Measurements from ENCODE around the gene SH3BP5.

The SH3BP5 gene

DNA sequence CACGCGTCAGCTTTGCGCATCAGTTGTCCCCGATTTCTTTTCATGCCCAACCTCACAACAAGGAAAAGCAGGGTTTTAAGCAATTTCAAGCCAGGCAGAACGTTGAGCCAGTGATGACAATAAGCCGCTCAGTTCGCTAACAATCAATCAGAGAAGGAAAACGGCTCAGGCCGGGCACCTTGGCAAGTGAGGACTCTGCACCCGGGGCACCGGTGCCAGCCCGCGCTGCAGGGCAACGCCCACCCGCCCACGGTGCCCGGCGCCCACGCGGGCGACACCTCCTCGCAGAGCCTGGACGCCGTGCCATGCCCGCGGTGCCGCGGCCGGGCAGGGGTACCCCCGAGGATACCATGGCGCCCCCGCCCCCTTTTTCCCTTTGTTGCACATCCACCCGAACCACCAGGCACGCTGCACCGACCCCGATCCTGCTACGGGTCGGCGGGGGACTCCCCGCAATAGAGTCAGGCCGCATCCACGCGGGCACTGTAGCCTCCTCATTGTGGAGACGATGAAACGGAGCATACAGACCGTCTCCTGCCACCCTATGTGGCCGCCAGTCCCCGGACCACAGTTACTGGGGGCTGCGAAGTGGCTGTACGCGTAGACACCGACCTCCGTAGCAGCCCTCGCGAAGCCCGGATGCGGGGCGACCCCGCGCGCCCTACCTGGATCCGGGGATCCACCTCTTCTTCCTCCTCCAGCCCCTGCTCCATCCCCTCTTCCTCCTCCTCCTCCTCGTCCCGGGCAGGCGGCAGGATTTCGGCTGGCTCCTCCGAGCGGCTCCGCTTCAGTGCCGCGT is 581 bp downstream of the SH3BP5 start:
- H3K27me3 ChIP-seq, result no peaks in the 10 kb centered on the region
- intact Hi-C loops (cut with DNase I; ENCODE audit: low total_unique reads), result loop anchor here (2.0 to 5.0 kb wide), 2 partner anchors 45 to 65 kb away; no protein-coding TSS in a partner anchor
- H3K27ac ChIP-seq, result peak overlapping the region; percentile 88 to 93
- no peaks in the 10 kb centered on the region for H3K9me3 ChIP-seq
- TF ChIP-seq, protein P1, sequence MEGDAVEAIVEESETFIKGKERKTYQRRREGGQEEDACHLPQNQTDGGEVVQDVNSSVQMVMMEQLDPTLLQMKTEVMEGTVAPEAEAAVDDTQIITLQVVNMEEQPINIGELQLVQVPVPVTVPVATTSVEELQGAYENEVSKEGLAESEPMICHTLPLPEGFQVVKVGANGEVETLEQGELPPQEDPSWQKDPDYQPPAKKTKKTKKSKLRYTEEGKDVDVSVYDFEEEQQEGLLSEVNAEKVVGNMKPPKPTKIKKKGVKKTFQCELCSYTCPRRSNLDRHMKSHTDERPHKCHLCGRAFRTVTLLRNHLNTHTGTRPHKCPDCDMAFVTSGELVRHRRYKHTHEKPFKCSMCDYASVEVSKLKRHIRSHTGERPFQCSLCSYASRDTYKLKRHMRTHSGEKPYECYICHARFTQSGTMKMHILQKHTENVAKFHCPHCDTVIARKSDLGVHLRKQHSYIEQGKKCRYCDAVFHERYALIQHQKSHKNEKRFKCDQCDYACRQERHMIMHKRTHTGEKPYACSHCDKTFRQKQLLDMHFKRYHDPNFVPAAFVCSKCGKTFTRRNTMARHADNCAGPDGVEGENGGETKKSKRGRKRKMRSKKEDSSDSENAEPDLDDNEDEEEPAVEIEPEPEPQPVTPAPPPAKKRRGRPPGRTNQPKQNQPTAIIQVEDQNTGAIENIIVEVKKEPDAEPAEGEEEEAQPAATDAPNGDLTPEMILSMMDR (IDR thresholded peaks at IDR 0.05), result no peak
- DNase-seq, result peak; percentile 52 to 80
- peaks cover 0 to 6% (median 5%) of the 10 kb centered on the region in 3 donors for H3K36me3 ChIP-seq
- peak overlapping the region; percentile 82 to 88 for H3K4me3 ChIP-seq
- peaks cover 0 to 31% (median 17%) of the 10 kb centered on the region in 4 donors for H3K4me1 ChIP-seq

DNA sequence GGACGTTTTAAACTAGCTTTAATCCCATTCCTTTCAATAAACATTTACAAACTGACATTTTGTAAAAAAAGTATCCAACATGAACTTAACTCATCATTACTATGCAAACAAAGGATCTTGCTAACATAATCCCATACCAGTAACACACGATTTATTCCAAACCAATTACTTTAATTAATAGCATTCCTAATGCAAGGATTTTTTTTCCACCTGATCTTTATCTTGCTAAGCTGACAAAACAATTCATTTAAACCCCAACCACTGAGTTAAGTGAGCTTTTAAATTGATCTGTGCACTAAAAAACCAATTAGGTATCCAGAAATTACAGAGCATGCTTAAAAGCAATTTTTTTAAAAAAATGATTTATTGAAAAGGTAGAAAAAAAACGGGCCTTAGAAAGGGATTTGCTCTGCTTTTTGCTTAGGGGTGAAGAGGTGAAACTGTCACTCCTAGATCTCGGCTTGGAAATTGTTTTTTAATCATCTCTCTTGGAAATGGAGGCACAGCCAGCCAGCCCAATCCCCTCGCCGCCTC is 1.2 kb downstream of the SH3BP5 start:
- H3K27ac ChIP-seq, result peak overlapping the region; percentile 88 to 93
- H3K4me1 ChIP-seq, result peaks cover 0 to 33% (median 21%) of the 10 kb centered on the region in 4 donors
- no peaks in the 10 kb centered on the region for H3K9me3 ChIP-seq
- TF ChIP-seq, protein P1 (IDR thresholded peaks at IDR 0.05), result no peak
- H3K27me3 ChIP-seq, result no peaks in the 10 kb centered on the region
- intact Hi-C loops (cut with DNase I; ENCODE audit: low total_unique reads), result loop anchor here (2.0 to 5.0 kb wide), 2 partner anchors 46 to 64 kb away; no protein-coding TSS in a partner anchor
- H3K36me3 ChIP-seq, result peaks cover 0 to 6% (median 5%) of the 10 kb centered on the region in 3 donors
- H3K4me3 ChIP-seq, result peak overlapping the region; percentile 82 to 88
- no peak for DNase-seq

DNA sequence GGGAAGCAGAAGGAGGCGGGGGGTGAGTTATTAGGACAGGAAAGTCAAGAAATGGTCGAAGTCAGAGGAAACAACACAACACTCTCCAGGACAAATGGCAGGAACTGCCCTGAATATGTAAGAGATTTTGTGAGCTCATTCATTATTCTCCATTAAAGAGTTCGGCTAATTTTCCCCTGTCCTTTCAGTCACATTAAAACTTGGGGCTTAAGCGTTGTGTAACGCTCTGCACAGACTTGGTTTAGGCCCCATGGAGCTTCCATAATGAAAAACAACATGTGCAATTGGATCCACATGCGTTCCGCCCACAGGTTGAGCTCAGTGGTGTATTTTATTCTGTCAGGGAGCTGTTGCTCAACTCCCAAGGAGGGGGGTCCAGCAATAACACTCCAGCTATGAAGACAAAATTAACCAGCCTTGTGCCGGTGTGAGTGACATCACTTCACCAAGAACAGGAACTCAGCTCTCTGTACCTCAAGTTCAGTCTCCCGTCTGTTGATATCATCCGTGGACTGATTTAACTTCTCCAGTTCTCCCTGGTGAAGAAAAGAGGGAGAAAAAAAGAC is 2.3 kb downstream of the SH3BP5 start:
- no peaks in the 10 kb centered on the region for H3K9me3 ChIP-seq
- H3K27ac ChIP-seq, result peak overlapping the region; percentile 88 to 93
- TF ChIP-seq, protein P1 (IDR thresholded peaks at IDR 0.05), result no peak
- H3K27me3 ChIP-seq, result no peaks in the 10 kb centered on the region
- peak overlapping the region; percentile 82 to 88 for H3K4me3 ChIP-seq
- peak; percentile 83 to 86 for DNase-seq
- peaks cover 0 to 44% (median 29%) of the 10 kb centered on the region in 4 donors for H3K4me1 ChIP-seq
- intact Hi-C loops (cut with DNase I; ENCODE audit: low total_unique reads), result loop anchor here (2.0 to 5.0 kb wide), 2 partner anchors 47 to 63 kb away; no protein-coding TSS in a partner anchor
- peaks cover 0 to 6% (median 5%) of the 10 kb centered on the region in 3 donors for H3K36me3 ChIP-seq

DNA sequence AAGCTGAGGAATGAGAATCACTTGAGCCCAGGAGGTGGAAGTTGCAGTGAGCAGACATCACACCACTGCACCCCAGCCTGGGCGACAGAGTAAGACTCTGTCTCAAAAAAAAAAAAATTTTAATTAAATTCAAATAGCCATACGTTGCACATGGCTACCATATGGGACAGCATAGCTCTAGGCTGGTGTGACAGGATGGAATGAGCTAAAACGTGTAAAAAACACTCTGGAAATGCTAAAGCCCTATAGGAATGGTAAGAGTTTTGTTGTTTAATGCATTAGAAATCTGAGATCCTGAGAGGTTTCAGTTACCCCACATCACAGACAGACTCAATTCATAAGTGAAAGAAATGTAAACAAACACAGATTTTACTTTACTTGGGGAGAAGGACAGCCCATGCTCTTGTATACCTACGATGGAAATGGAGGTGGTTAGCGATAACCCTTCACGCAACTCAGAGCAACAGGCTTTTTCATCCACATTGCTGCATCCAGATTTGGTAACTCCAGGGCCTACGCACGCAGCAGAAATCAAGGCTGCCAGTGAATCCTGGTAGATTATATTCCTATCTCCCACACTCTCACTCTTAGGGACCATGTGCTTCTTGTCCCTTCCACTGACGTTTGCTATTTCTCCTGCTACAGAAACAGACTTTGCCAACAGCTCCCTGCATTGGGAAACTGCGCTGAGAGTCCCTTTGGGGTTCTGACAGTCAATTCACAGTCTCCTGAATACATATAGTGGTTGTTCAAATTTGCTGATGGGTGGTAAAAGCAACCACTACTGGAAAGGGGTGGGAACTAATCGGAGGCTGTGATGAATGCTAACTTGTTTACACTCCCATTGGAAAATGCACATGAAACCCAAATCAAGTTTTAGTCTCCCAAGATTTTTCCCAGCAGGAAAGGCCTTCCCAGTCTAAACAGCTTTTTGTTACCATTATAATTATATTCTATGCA is 3.1 kb downstream of the SH3BP5 start:
- intact Hi-C loops (cut with DNase I; ENCODE audit: low total_unique reads), result loop anchor here (2.0 to 5.0 kb wide), 2 partner anchors 48 to 63 kb away; no protein-coding TSS in a partner anchor
- H3K36me3 ChIP-seq, result peaks cover 0 to 6% (median 5%) of the 10 kb centered on the region in 3 donors
- TF ChIP-seq, protein P1 (IDR thresholded peaks at IDR 0.05), result no peak
- no peak for DNase-seq
- H3K27me3 ChIP-seq, result no peaks in the 10 kb centered on the region
- peak overlapping the region; percentile 88 to 93 for H3K27ac ChIP-seq
- H3K4me1 ChIP-seq, result peaks cover 0 to 52% (median 36%) of the 10 kb centered on the region in 4 donors
- H3K4me3 ChIP-seq, result peak overlapping the region in 1 of 2 donors; percentile 88
- H3K9me3 ChIP-seq, result no peaks in the 10 kb centered on the region

DNA sequence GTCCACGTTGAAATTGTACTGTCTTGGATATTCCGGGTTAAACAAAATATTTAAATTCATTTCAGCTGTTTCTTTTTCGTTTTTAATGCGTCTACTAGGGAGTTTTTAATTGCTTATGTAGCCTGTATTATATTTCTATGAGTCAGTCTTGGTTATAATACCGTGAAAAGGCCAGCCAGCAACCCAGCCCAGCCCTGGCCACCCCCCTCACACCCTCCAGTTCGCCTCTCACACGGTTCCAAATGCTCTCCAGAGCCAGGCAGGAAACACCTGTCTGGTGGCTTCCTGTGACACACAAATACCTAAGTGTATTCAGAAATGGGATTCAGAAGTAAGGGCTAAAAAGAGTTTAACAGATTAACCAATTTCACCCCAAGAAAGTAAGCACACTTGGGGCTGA is 4.4 kb downstream of the SH3BP5 start:
- peaks cover 0 to 59% (median 38%) of the 10 kb centered on the region in 4 donors for H3K4me1 ChIP-seq
- TF ChIP-seq, protein P1 (IDR thresholded peaks at IDR 0.05), result no peak
- no peaks in the 10 kb centered on the region for H3K27me3 ChIP-seq
- no peak overlapping the region for H3K27ac ChIP-seq
- H3K9me3 ChIP-seq, result no peaks in the 10 kb centered on the region
- peak in 1 of 2 donors; percentile 59 for DNase-seq
- intact Hi-C loops (cut with DNase I; ENCODE audit: low total_unique reads), result no loop called here
- H3K36me3 ChIP-seq, result peaks cover 0 to 6% (median 5%) of the 10 kb centered on the region in 3 donors
- H3K4me3 ChIP-seq, result no peak overlapping the region
